Mesendoderm (in vitro differentiated cells): ENCODE data around the gene NLRP1.

Experiments
- DNase-seq: peaks from one replicate; pipeline ENCODE4 v3.0.0; 2013
- H2AK5ac ChIP-seq: 2 replicates; pipeline ENCODE4 v1.6.1; 2013; ENCODE audit warnings: low read length, inconsistent platforms
- H2BK120ac ChIP-seq: 2 replicates; pipeline ENCODE4 v1.6.1; 2013; ENCODE audit warnings: low read depth, mild to moderate bottlenecking, low read length, moderate library complexity, mixed read lengths
- H2BK15ac ChIP-seq: replicated peaks from 2 replicates; pipeline ENCODE4 v1.6.1; 2013; ENCODE audit warnings: low read depth, mild to moderate bottlenecking, moderate library complexity
- H2BK5ac ChIP-seq: 2 replicates; pipeline ENCODE4 v1.6.1; 2013; ENCODE audit warnings: low read length, inconsistent platforms
- H3K18ac ChIP-seq: 2 replicates; pipeline ENCODE4 v1.6.1; 2013; ENCODE audit warnings: mild to moderate bottlenecking, low read length, mixed read lengths
- H3K23ac ChIP-seq: one replicate; pipeline ENCODE4 v1.6.1; 2013; ENCODE audit warnings: low read length
- H3K27ac ChIP-seq: 2 replicates; pipeline ENCODE4 v1.5.1; 2013; ENCODE audit warnings: low read depth, mild to moderate bottlenecking, inconsistent platforms, low read length, moderate library complexity
- H3K27me3 ChIP-seq: 2 replicates; pipeline ENCODE4 v1.6.1; 2013; ENCODE audit warnings: low read length, control low read depth, mild to moderate bottlenecking, inconsistent platforms; ENCODE audit not compliant: insufficient read depth, poor library complexity
- H3K36me3 ChIP-seq: 2 replicates; pipeline ENCODE4 v1.6.1; 2013; ENCODE audit warnings: low read length, inconsistent platforms; ENCODE audit not compliant: control insufficient read depth, insufficient read depth
- H3K4ac ChIP-seq: one replicate; pipeline ENCODE4 v1.6.1; 2013; ENCODE audit warnings: low read depth, mild to moderate bottlenecking, low read length, moderate library complexity
- H3K4me1 ChIP-seq: 2 replicates; pipeline ENCODE4 v1.6.1; 2013; ENCODE audit warnings: low read depth, low read length, inconsistent platforms; ENCODE audit not compliant: control insufficient read depth
- H3K4me2 ChIP-seq: 2 replicates; pipeline ENCODE4 v1.6.1; 2013; ENCODE audit warnings: low read length
- H3K4me3 ChIP-seq: 2 replicates; pipeline ENCODE4 v1.5.1; 2013; ENCODE audit warnings: mild to moderate bottlenecking, low read length
- H3K56ac ChIP-seq: one replicate; pipeline ENCODE4 v1.6.1; 2013; ENCODE audit warnings: low read length
- H3K79me1 ChIP-seq: 2 replicates; pipeline ENCODE4 v1.6.1; 2013; ENCODE audit warnings: low read length, inconsistent platforms
- H3K79me2 ChIP-seq: 2 replicates; pipeline ENCODE4 v1.6.1; 2013; ENCODE audit warnings: mild to moderate bottlenecking, low read length; ENCODE audit not compliant: control insufficient read depth, insufficient read depth
- H3K9ac ChIP-seq: 2 replicates; pipeline ENCODE4 v1.6.1; 2013; ENCODE audit warnings: low read length, inconsistent platforms
- H4K5ac ChIP-seq: one replicate; pipeline ENCODE4 v1.6.1; 2013; ENCODE audit warnings: low read length
- H4K8ac ChIP-seq: one replicate; pipeline ENCODE4 v1.6.1; 2013; ENCODE audit warnings: low read depth, mild to moderate bottlenecking, control low read depth, low read length, moderate library complexity
- WGBS: extraction: QIAGEN DNeasy Blood & Tissue Kit; methylation state at CpG from one replicate; pipeline ENCODE4 v1.1.7; 2013; ENCODE audit warnings: low lambda C conversion rate, missing lambda C conversion rate; ENCODE audit not compliant: insufficient coverage; ENCODE audit errors: extremely low coverage; 5-methylcytosine and 5-hydroxymethylcytosine counted together

The NLRP1 gene

GRCh38 chr17:5585836-5586521, 1.7 kb upstream of the NLRP1 start:
- H3K36me3 ChIP-seq: no peaks in the 10 kb centered on the region
- H3K4ac ChIP-seq: no peak overlapping the region
- H3K56ac ChIP-seq: no peak overlapping the region
- no peaks in the 10 kb centered on the region for H3K79me1 ChIP-seq
- no peak overlapping the region for H3K4me2 ChIP-seq
- H3K27ac ChIP-seq: no peak overlapping the region
- no peak overlapping the region for H4K5ac ChIP-seq
- H2AK5ac ChIP-seq: no peak overlapping the region
- H4K8ac ChIP-seq: no peak overlapping the region
- WGBS: no CpG with 5 or more reads among the region's 11 CpGs
- no peak overlapping the region for H3K18ac ChIP-seq
- H3K79me2 ChIP-seq: no peaks in the 10 kb centered on the region
- H3K9ac ChIP-seq: no peak overlapping the region
- peak; percentile 14 for DNase-seq
- no peak overlapping the region for H2BK120ac ChIP-seq
- H3K4me3 ChIP-seq: no peak overlapping the region
- H3K4me1 ChIP-seq: no peaks in the 10 kb centered on the region
- H3K23ac ChIP-seq: no peak overlapping the region
- no peak overlapping the region for H2BK15ac ChIP-seq
- no peak overlapping the region for H2BK5ac ChIP-seq
- no peaks in the 10 kb centered on the region for H3K27me3 ChIP-seq

GRCh38 chr17:5585287-5585794, 1.0 kb upstream of the NLRP1 start:
- Histone ChIP-seq H3K27me3 (no peaks in the 10 kb centered on the region), H3K36me3 (no peaks in the 10 kb centered on the region), H2BK120ac (no peak overlapping the region), H3K4me3 (no peak overlapping the region), H3K27ac (no peak overlapping the region), H3K9ac (no peak overlapping the region), H3K4me1 (no peaks in the 10 kb centered on the region), H3K79me2 (no peaks in the 10 kb centered on the region), H4K5ac (no peak overlapping the region), H3K4me2 (no peak overlapping the region), H4K8ac (no peak overlapping the region), H3K79me1 (no peaks in the 10 kb centered on the region), H3K23ac (no peak overlapping the region), H3K56ac (no peak overlapping the region), H2BK5ac (no peak overlapping the region), H3K4ac (no peak overlapping the region), H2AK5ac (no peak overlapping the region), H3K18ac (no peak overlapping the region), H2BK15ac (no peak overlapping the region)
- DNase-seq: no peak
- whole genome bisulfite sequencing: no CpG with 5 or more reads among the region's 11 CpGs

- Histone ChIP-seq H3K23ac (no peak overlapping the region), H3K36me3 (no peaks in the 10 kb centered on the region), H3K27me3 (no peaks in the 10 kb centered on the region), H3K56ac (no peak overlapping the region), H3K18ac (no peak overlapping the region), H2BK5ac (no peak overlapping the region), H3K4me3 (no peak overlapping the region), H2BK15ac (no peak overlapping the region), H3K4me2 (no peak overlapping the region), H4K5ac (no peak overlapping the region), H3K4me1 (no peaks in the 10 kb centered on the region), H3K27ac (no peak overlapping the region), H3K9ac (no peak overlapping the region), H2BK120ac (no peak overlapping the region), H3K79me1 (no peaks in the 10 kb centered on the region), H4K8ac (no peak overlapping the region), H3K4ac (no peak overlapping the region), H3K79me2 (no peaks in the 10 kb centered on the region), H2AK5ac (no peak overlapping the region)
- no peak for DNase-seq
- WGBS: no CpG with 5 or more reads among the region's 21 CpGs
These were observed 605 bp downstream of the NLRP1 start for GRCh38 chr17:5583426-5584382.

GRCh38 chr17:5582209-5583185, 1.8 kb downstream of the NLRP1 start:
- Histone ChIP-seq H2BK120ac (no peak overlapping the region), H3K4me1 (no peaks in the 10 kb centered on the region), H3K23ac (no peak overlapping the region), H3K4me2 (no peak overlapping the region), H3K79me1 (no peaks in the 10 kb centered on the region), H2BK5ac (no peak overlapping the region), H2AK5ac (no peak overlapping the region), H4K5ac (no peak overlapping the region), H3K4me3 (no peak overlapping the region), H3K4ac (no peak overlapping the region), H3K36me3 (no peaks in the 10 kb centered on the region), H3K9ac (no peak overlapping the region), H4K8ac (no peak overlapping the region), H3K27me3 (no peaks in the 10 kb centered on the region), H3K27ac (no peak overlapping the region), H3K18ac (no peak overlapping the region), H3K79me2 (no peaks in the 10 kb centered on the region), H2BK15ac (no peak overlapping the region), H3K56ac (no peak overlapping the region)
- no CpG with 5 or more reads among the region's 11 CpGs for WGBS
- DNase-seq: no peak

- Histone ChIP-seq H3K9ac (no peak overlapping the region), H3K4me3 (no peak overlapping the region), H2BK5ac (no peak overlapping the region), H4K5ac (no peak overlapping the region), H3K36me3 (no peaks in the 10 kb centered on the region), H3K4me1 (no peaks in the 10 kb centered on the region), H3K4me2 (no peak overlapping the region), H2BK120ac (no peak overlapping the region), H3K79me2 (no peaks in the 10 kb centered on the region), H3K27me3 (no peaks in the 10 kb centered on the region), H3K79me1 (no peaks in the 10 kb centered on the region), H3K27ac (no peak overlapping the region), H2AK5ac (no peak overlapping the region), H3K18ac (no peak overlapping the region), H3K23ac (no peak overlapping the region), H2BK15ac (no peak overlapping the region), H3K4ac (no peak overlapping the region), H3K56ac (no peak overlapping the region), H4K8ac (no peak overlapping the region)
- DNase-seq: no peak
- no CpG with 5 or more reads among the region's 3 CpGs for WGBS
These were observed 2.7 kb downstream of the NLRP1 start for GRCh38 chr17:5581655-5582054.
